Measurements from ENCODE around the gene SV2C.
A peak's percentile ranks its signal among the peaks of the same experiment; 100 is the strongest.

The SV2C gene

DNA sequence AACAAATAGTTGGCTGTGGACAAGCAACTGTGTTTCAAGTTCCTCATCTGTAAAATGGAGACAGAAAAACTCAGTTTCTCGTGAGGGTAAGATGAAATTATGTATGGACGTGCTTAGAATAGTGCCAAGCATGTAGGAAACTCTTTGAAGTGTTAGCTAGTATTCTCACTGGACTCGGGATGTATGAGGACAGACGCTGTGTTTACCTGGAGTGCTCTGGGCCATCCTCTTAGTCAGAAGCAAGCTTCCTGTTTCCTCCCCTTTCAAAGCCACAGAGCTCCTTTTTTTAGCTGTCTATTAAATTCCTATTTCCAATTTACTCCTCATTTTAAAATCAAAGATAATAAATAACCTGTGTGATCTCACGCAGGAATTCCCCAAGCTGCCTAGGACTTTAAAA is 296.1 kb downstream of the SV2C start:
- DNase-seq (ENCODE audit: low read depth) = no peak

DNA sequence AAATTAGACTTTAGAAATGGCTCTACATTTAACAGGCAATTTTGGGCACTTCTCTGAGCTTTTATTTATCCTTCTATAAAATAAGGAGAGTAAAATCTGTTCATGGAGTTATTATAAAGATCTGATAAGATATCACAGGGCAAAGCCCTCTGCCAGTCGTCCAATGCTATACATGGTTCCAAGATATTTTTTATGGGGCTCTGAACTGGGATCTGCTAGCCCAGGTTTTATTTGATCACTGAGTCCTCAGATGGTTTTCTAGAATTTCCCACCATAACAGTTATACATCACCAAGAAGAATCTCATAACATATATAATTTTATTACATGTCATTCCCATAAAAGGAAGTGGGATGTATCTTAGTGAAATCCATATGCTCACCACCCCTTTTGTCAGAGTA is 296.7 kb downstream of the SV2C start:
- DNase-seq (ENCODE audit: low read depth) = no peak

GRCh38 chr5:76380346-76381066 is 297.3 kb downstream of the SV2C start:
- no peak for DNase-seq (ENCODE audit: low read depth)

DNA sequence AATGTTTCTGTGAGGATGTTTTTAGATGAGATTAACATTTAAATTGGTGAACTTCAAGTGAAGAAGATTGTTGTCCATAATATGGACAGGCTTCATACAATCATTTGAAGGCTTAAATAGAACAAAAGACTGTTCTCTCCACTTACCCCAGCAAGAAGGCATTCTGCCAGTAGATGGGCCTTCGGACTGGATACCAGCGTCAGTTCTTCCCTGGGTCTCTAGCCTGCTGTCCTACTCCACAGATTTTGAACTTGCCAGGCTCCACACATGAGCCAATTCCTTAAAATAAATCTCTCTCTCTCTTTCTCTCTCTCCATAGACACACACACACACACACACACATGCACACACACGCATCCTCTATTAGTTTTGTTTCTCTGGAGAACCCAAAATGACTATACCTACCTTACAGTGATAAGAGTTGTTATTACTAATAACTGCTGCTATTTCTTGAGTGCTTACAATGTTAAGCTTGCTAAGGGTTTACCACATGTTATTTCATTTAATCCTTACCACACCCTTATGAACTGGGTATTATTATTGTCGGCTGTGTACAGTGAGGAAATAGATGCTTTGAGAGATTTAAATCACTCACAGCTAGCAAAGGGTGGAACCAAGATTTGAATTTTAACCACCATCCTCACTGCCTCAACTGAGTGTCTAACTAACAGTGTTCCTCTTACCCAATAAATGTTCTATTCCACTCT is 300.1 kb downstream of the SV2C start:
- DNase-seq (ENCODE audit: low read depth) = no peak

GRCh38 chr5:76384189-76384588 is 301.0 kb downstream of the SV2C start:
- no peak for DNase-seq (ENCODE audit: low read depth)

- DNase-seq (ENCODE audit: low read depth) = no peak
Measured at GRCh38 chr5:76384705-76385104, 301.5 kb downstream of the SV2C start.

GRCh38 chr5:76385540-76385939 is 302.4 kb downstream of the SV2C start:
- DNase-seq (ENCODE audit: low read depth) = no peak

- DNase-seq (ENCODE audit: low read depth) = no peak
Measured at GRCh38 chr5:76386360-76386759, 303.2 kb downstream of the SV2C start.

DNA sequence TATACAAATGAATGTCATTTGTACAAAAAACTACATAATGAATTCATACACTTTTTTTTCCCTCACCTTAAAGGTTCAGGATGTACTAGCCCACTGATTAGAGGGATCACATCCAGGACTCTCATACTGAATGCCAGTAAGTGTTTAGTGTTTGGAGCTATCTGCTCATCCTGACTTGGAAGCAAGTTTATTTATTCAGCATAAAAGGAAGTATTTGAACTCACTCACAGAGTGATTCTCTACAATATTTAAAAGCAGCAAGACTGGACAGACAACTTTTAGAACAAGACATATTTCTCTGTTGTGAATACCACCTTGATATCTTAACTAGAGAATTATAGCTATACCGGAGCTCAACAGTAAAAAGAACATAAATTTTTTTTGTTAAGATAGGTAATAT is 305.1 kb downstream of the SV2C start:
- DNase-seq (ENCODE audit: low read depth) = no peak

- DNase-seq (ENCODE audit: low read depth) = no peak
Measured at GRCh38 chr5:76388791-76389512, 305.8 kb downstream of the SV2C start.

- DNase-seq (ENCODE audit: low read depth) = no peak
Measured at GRCh38 chr5:76389513-76390154, 306.5 kb downstream of the SV2C start.

- DNase-seq (ENCODE audit: low read depth) = no peak
Measured at GRCh38 chr5:76391014-76391413, 307.8 kb downstream of the SV2C start.

GRCh38 chr5:76393035-76393680 is 310.0 kb downstream of the SV2C start:
- no peak for DNase-seq (ENCODE audit: low read depth)

GRCh38 chr5:76397200-76397599 is 314.0 kb downstream of the SV2C start:
- DNase-seq (ENCODE audit: low read depth) = no peak

DNA sequence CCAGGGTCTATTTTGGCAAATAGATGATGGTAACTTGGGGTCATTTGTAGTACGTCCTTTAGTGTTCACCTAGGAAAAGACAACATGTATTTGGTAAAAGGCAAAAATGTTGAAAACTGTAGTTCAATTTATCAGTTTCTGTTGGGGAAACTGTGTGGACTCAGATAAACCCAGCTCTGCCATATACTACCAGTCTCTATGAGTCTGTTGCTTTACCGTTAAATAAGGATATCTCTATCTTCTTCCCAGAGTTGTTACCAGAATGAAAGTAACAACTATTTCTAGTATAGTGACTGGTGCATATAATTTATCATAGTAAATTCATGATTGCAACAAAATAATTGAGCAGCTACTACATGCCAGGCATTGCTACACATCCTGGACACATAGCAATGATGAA is 316.1 kb downstream of the SV2C start:
- DNase-seq (ENCODE audit: low read depth) = no peak

GRCh38 chr5:76400466-76400865 is 317.3 kb downstream of the SV2C start:
- DNase-seq (ENCODE audit: low read depth) = no peak

DNA sequence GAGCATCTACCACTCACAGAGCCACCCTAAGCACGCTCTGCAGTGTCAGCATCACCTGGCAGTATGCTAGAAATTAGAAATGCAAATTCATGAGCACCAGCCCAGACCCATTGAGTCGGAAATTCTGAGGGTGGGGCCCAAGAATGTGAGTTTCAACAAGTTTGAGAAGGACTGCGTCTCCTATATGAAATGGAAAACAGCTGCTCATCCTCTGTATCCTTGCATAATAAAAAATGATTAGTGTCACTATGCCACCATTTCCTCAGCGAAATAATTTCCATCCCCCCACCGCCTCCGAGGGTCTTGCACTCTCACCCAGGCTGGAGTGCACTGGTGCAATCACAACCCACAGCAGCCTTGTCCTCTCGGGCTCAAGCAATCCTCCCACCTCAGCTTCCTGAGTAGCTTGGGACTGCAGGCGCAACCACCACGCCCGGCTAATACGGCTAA is 318.6 kb downstream of the SV2C start:
- DNase-seq (ENCODE audit: low read depth) = no peak

DNA sequence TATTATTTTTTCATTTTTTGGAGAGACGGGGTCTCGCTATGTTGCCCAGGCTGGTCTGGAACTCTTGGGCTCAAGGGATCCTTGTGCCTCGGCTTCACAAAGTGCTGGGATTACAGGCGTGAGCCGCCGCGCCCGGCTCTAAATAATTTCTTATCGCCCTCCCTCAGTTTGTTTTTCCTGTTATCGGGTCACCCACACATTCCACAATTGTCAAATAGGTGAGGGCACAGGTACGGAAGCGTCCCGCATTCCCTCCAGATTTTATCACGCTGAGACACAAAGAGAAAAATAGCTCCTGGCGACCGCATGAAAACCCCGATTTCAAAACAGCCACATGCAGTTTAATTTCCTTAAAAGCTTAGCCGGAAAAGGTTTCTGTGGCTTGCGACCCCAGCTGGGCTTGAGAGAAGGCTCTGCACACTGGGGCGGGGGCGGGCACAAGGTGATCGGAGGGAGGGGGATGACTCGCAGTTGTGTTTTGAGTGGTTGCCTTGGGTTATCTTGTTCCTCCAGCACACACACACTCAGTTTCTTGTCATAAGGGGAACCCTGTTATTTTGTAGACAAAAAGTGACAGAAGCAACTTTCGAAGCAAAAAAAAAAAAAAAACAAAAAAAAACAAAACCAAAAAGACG is 319.2 kb downstream of the SV2C start:
- DNase-seq (ENCODE audit: low read depth) = peak; percentile 57

DNA sequence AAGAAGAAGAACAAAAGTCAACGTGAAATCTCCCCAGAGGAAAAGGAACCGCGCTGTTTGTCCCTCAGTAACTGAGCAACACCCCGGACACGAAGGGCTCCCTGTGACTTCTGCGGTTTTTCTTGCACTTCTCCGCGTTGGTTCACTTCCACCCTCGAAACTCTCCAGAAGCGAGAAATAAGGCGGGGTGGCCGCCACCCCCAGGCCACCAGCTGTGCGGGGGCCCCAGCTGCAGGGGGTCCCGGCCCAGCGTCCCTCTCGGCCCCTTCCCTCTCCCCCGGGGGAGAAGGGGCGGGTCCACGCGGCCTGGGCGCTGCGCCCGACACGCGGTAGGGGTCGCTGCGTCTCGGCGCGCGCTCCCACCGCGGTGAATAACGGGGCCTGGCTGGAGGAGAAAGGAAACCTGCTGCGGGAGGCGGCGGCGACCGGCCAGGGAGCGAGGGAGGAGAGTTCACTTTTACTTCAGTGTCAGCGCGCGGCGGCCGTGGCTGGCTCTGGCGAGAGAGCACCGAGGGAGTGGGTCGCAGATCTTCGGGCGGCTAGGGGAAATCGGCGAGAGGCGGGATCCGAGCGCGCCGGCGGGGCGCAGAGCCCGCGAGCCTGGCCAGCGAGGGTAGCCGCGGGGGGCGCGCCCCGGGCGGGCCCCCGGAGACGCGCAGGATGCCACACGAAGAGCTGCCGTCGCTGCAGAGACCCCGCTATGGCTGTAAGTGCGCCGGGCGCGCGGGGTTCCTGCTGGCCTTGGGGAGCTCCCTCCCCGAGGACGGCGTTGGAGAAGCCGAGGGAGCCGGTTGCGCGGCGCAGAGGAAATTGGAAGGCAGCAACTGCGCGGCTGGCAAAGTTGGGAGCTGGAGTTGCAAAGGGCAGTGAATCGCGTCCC is 319.9 kb downstream of the SV2C start, which contains the start of gene IQGAP2:
Gene IQGAP2 (plus strand): TSS at position 400 of the 880 bp plus-strand sequence. CDS start 261 bp downstream, at position 661.
- DNase-seq (ENCODE audit: low read depth) = peak; percentile 73
